Natural killer cell (primary cell): ENCODE results near the gene ZFYVE16. TPM values are rescaled to one million over a fixed set of nuclear protein-coding genes. Genes with fewer than 3 reads are reported as not detected.
"Not testable (repeated sequence)": the region's sequence is repeated elsewhere in the genome, so short reads cannot be mapped to it uniquely, and the experiment has no call there.

Source experiments
- ATAC-seq, 3 donors: fragments of 150-1000 bp in 2 of 3; fragments of 200-7000 bp in 1 of 3; cut with Tn5 transposase; 1 replicate in 1 of 3; 2 replicates in 2 of 3; pipeline ENCODE4 v1.10.0; 2021; ENCODE audit warnings: mild to moderate bottlenecking in 2 of 3, moderate library complexity in 2 of 3
- DNase-seq, 2 donors: peaks; one replicate each; pipeline versions ENCODE4 v3.0.0 to v3.0.0-alpha.2; 2013 to 2021; ENCODE audit warnings: mixed read lengths in 1 of 2
- H3K27ac ChIP-seq: one replicate; pipeline ENCODE4 v1.5.1; 2013; ENCODE audit warnings: mild to moderate bottlenecking, low read length
- H3K27me3 ChIP-seq: one replicate; pipeline ENCODE4 v1.6.1; 2013; ENCODE audit warnings: low read length; ENCODE audit not compliant: control insufficient read depth, insufficient read depth
- H3K36me3 ChIP-seq: one replicate; pipeline ENCODE4 v1.6.1; 2013; ENCODE audit warnings: low read length; ENCODE audit not compliant: control insufficient read depth, insufficient read depth
- H3K4me1 ChIP-seq: one replicate; pipeline ENCODE4 v1.6.1; 2013; ENCODE audit warnings: low read length; ENCODE audit not compliant: control insufficient read depth, insufficient read depth
- H3K4me3 ChIP-seq: one replicate; pipeline ENCODE4 v1.5.1; 2013; ENCODE audit warnings: low read length
- H3K9me3 ChIP-seq: one replicate; pipeline ENCODE4 v1.6.1; 2013; ENCODE audit warnings: low read length; ENCODE audit not compliant: control insufficient read depth, insufficient read depth
- H3K27ac Mint-ChIP-seq, 2 donors: one replicate each; pipeline ENCODE4 v1.8.0; 2022; ENCODE audit warnings: mild to moderate bottlenecking in 2 of 2, mixed read lengths in 2 of 2, moderate library complexity in 1 of 2
- H3K27me3 Mint-ChIP-seq, 2 donors: one replicate each; pipeline ENCODE4 v1.8.0; 2022; ENCODE audit warnings: low read depth in 2 of 2, mixed read lengths in 2 of 2
- H3K36me3 Mint-ChIP-seq: one replicate; pipeline ENCODE4 v1.8.0; 2022; ENCODE audit warnings: mixed read lengths
- H3K4me1 Mint-ChIP-seq, 2 donors: one replicate each; pipeline ENCODE4 v1.8.0; 2022; ENCODE audit warnings: mixed read lengths in 2 of 2
- H3K4me3 Mint-ChIP-seq: one replicate; pipeline ENCODE4 v1.8.0; 2022; ENCODE audit warnings: mild to moderate bottlenecking, moderate library complexity, mixed read lengths
- H3K9me3 Mint-ChIP-seq, 2 donors: one replicate each; pipeline ENCODE4 v1.8.0; 2022; ENCODE audit warnings: mixed read lengths in 2 of 2
- CTCF ChIP-seq: fragments of 200-600 bp; IDR thresholded peaks from one replicate; pipeline ENCODE4 v1.8.0; 2022; ENCODE audit warnings: antibody characterized with exemption
- WGBS: methylation state at CpG from one replicate; pipeline ENCODE4 v1.1.7; 2013; ENCODE audit warnings: missing lambda C conversion rate; ENCODE audit not compliant: insufficient coverage; 5-methylcytosine and 5-hydroxymethylcytosine counted together
- intact Hi-C: fragments of 100-400 bp; cut with micrococcal nuclease; formaldehyde crosslinking; loops from one replicate; pipeline ENCODE4 v1.14.2; 2022
- total RNA-seq, 4 donors: library from RNA; stranded (reverse); fragments of 120-200 nt in 1 of 4; gene quantifications; one replicate each; pipeline versions ENCODE4 v1.2.3 to v1.2.4, GENCODE V29; 2013 to 2022

The ZFYVE16 gene
- total RNA-seq, 3 donors from 2014 or later (not counting 1 experiment from before 2014, with no cell fraction given): 24.4 to 36.6 (median 30.1) TPM

- no peak overlapping the region for H3K27ac ChIP-seq
- intact Hi-C loops: no loop called here
- H3K4me3 ChIP-seq: no peak overlapping the region
These were observed 20.6 kb upstream of the ZFYVE16 start for GRCh38 chr5:80387063-80387768.

GRCh38 chr5:80389580-80389979 is 18.3 kb upstream of the ZFYVE16 start:
- WGBS: 40% methylated on average over 8 of the region's 9 CpGs
- intact Hi-C loops: no loop called here
- H3K27ac Mint-ChIP-seq: no peak overlapping the region
- Histone ChIP-seq H3K4me3 (no peak overlapping the region), H3K27ac (no peak overlapping the region), H3K36me3 (no peaks in the 10 kb centered on the region), H3K27me3 (no peaks in the 10 kb centered on the region), H3K9me3 (no peaks in the 10 kb centered on the region), H3K4me1 (no peaks in the 10 kb centered on the region)
- DNase-seq (no peak), ATAC-seq (no peak)
- no peaks in the 10 kb centered on the region for H3K9me3 Mint-ChIP-seq
- H3K27me3 Mint-ChIP-seq: peaks cover 30 to 42% of the 10 kb centered on the region in 2 donors
- no peak for TF ChIP-seq CTCF
- peaks cover 0 to 6% of the 10 kb centered on the region in 2 donors for H3K4me1 Mint-ChIP-seq
- no peak overlapping the region for H3K4me3 Mint-ChIP-seq
- H3K36me3 Mint-ChIP-seq: no peaks in the 10 kb centered on the region

More at GRCh38 chr5:80387063-80387768, 20.6 kb upstream of the ZFYVE16 start:
- Mint-ChIP-seq H3K4me1 (peaks cover 0 to 6% of the 10 kb centered on the region in 2 donors), H3K9me3 (no peaks in the 10 kb centered on the region), H3K27ac (no peak overlapping the region), H3K4me3 (no peak overlapping the region), H3K27me3 (peaks cover 28 to 32% of the 10 kb centered on the region in 2 donors), H3K36me3 (no peaks in the 10 kb centered on the region)
- no peaks in the 10 kb centered on the region for H3K27me3 ChIP-seq
- H3K9me3 ChIP-seq: no peaks in the 10 kb centered on the region
- no peaks in the 10 kb centered on the region for H3K4me1 ChIP-seq
- H3K36me3 ChIP-seq: no peaks in the 10 kb centered on the region
- TF ChIP-seq CTCF: no peak
- DNase-seq (no peak), ATAC-seq (no peak)
- 79% methylated on average over 2 of the region's 3 CpGs for WGBS

DNA sequence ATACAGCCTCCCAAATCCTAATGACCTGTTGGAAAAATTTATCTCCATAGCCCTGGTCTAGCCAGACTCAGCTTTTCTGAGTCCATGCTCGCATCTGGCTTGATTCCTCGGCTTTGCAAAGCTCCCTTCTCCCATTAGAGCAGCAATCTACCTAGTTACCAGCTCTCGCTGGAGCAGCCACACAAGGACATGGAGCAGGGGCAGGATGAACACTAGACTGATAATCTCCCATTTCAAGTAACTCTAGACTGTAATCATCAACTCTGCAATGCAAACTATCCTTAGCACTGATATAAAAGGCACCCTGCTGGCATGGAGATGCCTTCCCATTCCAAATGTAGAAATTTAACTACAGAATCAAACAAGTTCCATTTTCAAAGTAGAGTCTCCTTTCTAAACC is 17.5 kb upstream of the ZFYVE16 start:
- H3K9me3 Mint-ChIP-seq, H3K27me3 ChIP-seq, H3K27ac ChIP-seq, H3K4me1 ChIP-seq, H3K4me3 ChIP-seq, ATAC-seq, H3K27ac Mint-ChIP-seq, DNase-seq, intact Hi-C loops, H3K4me3 Mint-ChIP-seq, H3K36me3 Mint-ChIP-seq, H3K4me1 Mint-ChIP-seq, H3K9me3 ChIP-seq, H3K36me3 ChIP-seq: not testable (repeated sequence)
- H3K27me3 Mint-ChIP-seq: peaks cover 32 to 42% of the 10 kb centered on the region in 2 donors
- 90% methylated on average over 3 of the region's 3 CpGs for WGBS

DNA sequence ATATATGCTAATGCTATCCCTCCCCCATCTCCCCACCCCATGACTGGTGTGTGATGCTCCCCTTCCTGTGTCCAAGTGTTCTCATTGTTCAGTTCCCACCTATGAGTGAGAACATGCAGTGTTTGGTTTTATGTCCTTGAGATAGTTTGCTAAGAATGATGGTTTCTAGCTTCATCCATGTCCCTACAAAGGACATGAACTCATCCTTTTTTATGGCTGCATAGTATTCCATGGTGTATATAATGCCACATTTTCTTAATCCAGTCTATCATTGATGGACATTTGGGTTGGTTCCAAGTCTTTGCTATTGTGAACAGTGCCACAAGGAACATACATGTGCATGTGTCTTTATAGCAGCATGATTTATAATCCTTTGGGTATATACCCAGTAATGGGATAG is 16.6 kb upstream of the ZFYVE16 start:
- H3K27me3 Mint-ChIP-seq: peaks cover 32 to 42% of the 10 kb centered on the region in 2 donors
- not testable (repeated sequence) for H3K4me3 Mint-ChIP-seq

More for the DNA sequence above, 16.6 kb upstream of the ZFYVE16 start:
- H3K9me3 ChIP-seq, H3K9me3 Mint-ChIP-seq, ATAC-seq, H3K27me3 ChIP-seq, H3K36me3 ChIP-seq, H3K27ac Mint-ChIP-seq, H3K4me1 ChIP-seq, intact Hi-C loops, H3K36me3 Mint-ChIP-seq, H3K27ac ChIP-seq, H3K4me3 ChIP-seq, DNase-seq, H3K4me1 Mint-ChIP-seq: not testable (repeated sequence)
